DMS53 treated with DMSO at 0.1 percent for 48 hours (cell line): ENCODE results near the gene SATB1.

Experiments used
- DNase-seq: peaks from one replicate; lab custom pipeline; 2025; ENCODE audit not compliant: unreplicated experiment; lab: John Stamatoyannopoulos, UW

The SATB1 gene

GRCh38 chr3:18402239-18402799, 22.8 kb downstream of the SATB1 start:
- no peak for DNase-seq

GRCh38 chr3:18401300-18401961, 23.7 kb downstream of the SATB1 start:
- DNase-seq: no peak

- DNase-seq: no peak
Measured at GRCh38 chr3:18398448-18398847, 26.7 kb downstream of the SATB1 start.

- no peak for DNase-seq
Measured at GRCh38 chr3:18396428-18396827, 28.7 kb downstream of the SATB1 start.

- no peak for DNase-seq
Measured at GRCh38 chr3:18394384-18394995, 30.6 kb downstream of the SATB1 start.

GRCh38 chr3:18393906-18394305, 31.2 kb downstream of the SATB1 start:
- DNase-seq: no peak

DNA sequence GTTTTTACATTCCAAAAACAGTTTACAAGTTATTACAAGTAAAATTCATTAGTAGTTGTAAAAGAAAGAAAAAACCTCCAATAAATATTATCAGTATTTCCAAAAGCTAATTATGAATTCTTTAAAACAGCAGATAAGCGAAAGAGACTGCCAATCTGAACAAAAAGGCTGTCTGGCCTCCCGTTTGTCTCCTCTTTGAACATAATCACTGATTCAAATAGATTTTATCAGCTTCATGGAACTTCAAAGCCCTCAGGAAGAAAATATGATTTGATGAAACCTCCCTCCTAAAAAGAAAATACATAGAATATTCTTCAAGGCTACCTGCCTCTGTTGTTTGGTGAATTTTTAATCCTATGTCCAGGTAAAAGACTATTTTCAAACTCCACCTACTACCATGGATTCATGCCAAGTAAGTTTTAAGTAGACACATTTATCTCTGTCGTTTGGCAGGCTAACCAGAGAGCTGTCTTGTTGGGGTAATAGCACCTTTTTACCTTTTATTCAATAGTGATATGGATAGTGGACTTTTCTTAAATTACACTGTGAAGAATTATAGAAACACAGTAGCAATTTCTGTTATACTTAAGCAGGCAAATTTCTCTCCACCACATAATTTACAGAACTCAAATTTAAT, 35.0 kb downstream of the SATB1 start:
- DNase-seq: no peak

- DNase-seq: no peak
Measured at GRCh38 chr3:18389108-18389733, 35.9 kb downstream of the SATB1 start.

- DNase-seq: no peak
Measured at GRCh38 chr3:18386274-18386890, 38.8 kb downstream of the SATB1 start.

GRCh38 chr3:18385706-18386105, 39.4 kb downstream of the SATB1 start:
- no peak for DNase-seq

- no peak for DNase-seq
Measured at GRCh38 chr3:18382760-18383369, 42.3 kb downstream of the SATB1 start.

- no peak for DNase-seq
Measured at GRCh38 chr3:18379647-18380046, 45.5 kb downstream of the SATB1 start.

GRCh38 chr3:18378218-18378617, 46.9 kb downstream of the SATB1 start:
- peak; percentile 10 for DNase-seq

DNA sequence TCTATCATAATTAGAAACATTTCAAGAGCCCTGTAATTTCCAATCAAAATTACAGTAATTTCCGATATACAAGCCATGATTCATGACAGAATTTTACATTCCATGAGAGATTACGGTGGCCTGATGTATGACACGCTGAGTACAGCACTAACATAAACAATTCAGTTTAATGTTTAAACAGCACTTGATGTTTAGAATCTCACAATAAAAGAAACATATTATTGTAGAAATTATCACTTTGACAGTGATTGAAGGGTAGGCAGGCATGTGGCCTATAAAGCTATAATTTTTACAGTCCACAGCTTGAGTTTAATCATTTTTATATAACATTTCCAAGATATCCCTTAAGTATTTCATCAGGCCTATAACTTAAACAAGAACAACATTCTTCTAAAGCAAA, 48.5 kb downstream of the SATB1 start:
- DNase-seq: no peak

DNA sequence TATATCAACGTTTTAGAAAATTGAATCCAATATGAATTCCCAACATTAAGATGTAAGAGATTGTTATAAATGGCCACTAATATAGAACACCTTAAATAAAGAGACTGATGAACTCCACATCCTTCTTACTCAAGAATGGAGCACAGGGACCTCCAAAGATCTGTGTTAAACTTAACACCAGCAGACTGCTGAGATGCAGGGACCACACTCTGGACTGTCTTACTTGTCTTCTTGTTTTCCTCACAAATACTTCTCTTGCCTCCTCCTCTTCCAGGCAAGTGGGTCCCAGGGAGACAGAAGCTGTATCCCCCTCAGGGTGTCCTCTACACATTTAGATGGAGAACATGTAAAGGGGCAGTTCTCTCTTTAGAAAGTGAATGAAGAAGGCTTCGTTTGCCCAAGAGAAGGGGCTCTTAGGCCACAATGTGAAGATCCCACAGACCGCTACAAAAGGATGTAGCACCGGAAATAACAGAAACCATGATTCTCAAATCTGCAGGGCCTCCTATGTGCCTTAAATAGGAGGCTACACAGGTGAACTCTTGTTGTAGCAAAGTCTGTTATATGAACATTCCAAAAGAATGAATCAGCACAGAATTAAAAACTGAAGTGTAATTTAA, 52.2 kb downstream of the SATB1 start:
- DNase-seq: no peak

DNA sequence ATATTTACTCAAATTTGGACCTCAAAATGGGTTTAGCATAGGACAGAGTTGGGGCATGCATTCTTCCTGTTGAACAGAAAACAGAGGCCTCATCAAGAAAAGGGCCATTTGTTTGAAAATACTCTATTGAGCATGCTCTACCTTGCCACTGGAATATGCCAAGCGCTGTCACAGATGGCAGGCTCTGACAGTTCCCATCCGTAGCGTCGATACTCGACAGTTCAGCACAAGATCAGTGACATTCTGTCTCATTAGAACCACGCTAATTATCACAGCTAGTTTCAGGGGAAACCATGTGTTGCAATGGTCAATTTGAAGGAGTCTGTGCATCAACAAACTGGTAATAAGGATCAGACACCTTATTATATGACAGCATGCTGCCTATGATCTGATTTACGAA, 54.5 kb downstream of the SATB1 start:
- DNase-seq: no peak

GRCh38 chr3:18369551-18370185, 55.5 kb downstream of the SATB1 start:
- no peak for DNase-seq

- DNase-seq: no peak
Measured at GRCh38 chr3:18366258-18366657, 58.9 kb downstream of the SATB1 start.

DNA sequence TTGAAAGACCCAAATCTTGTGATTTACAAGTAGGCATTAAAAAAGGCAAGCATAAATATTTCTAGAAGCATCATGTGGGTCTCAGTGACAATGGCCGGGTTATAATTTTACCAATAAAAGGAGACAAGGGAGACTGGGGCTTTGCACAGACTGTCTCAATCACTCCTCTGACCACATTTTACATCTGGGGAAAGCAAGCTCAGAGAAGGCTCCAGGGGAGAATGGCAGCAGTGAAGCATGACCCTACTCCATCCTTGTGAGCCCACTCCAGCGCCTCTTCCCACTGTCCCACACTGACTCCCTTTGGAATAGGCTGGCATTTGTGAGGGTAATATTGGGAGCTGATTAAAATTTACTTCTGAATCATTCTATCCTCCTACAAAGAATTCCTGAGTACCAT, 61.8 kb downstream of the SATB1 start:
- no peak for DNase-seq

- DNase-seq: no peak
Measured at GRCh38 chr3:18357747-18358146, 67.4 kb downstream of the SATB1 start.
